ENCODE data around the gene SLC16A7. TPM values are rescaled to one million over a fixed set of nuclear protein-coding genes. Genes with fewer than 3 reads are reported as not detected.

Gene SLC16A7
- polyA plus RNA-seq, 1 of the 3 experiments (the other 2 are of a cell fraction) = not detected

- no peak for DNase-seq
- WGBS (ENCODE audit: low lambda C conversion rate) = 5% methylated on average over 2 of the region's 2 CpGs
- POLR2A ChIA-PET = no interaction called here
- no peak overlapping the region for H2AFZ ChIP-seq (ENCODE audit: low read depth)
- H4K20me1 ChIP-seq (ENCODE audit: insufficient read depth) = no peaks in the 10 kb centered on the region
- H3K9me2 ChIP-seq = no peaks in the 10 kb centered on the region
- H3K9ac ChIP-seq = no peak overlapping the region
- CTCF ChIA-PET = interaction anchor here (1.2 kb wide), 1 partner anchor 116 kb away, joined by 3 read pairs; no protein-coding TSS in a partner anchor
- no peaks in the 10 kb centered on the region for H3K36me3 ChIP-seq (replicated peaks in 1 of 2; ENCODE audit: control insufficient read depth in 1 of 2, insufficient read depth in 2 of 2, low read length in 1 of 2)
- no peak overlapping the region for H3K4me2 ChIP-seq
- no peaks in the 10 kb centered on the region for H3K79me2 ChIP-seq (ENCODE audit: insufficient read depth)
- H3K4me1 ChIP-seq (ENCODE audit: control insufficient read depth in 1 of 2, insufficient read depth in 2 of 2, low read depth in 1 of 2, low read length in 1 of 2) = no peaks in the 10 kb centered on the region
- H3K9me3 ChIP-seq = no peaks in the 10 kb centered on the region
- no peaks in the 10 kb centered on the region for H3K27me3 ChIP-seq (ENCODE audit: insufficient read depth)
- no peak overlapping the region for H3K4me3 ChIP-seq (ENCODE audit: low read depth in 2 of 2, low read length in 1 of 2)
- H3F3A ChIP-seq (replicated peaks; ENCODE audit: insufficient read depth) = no peaks in the 10 kb centered on the region
- no peak for TF ChIP-seq TAF1 (IDR thresholded peaks at IDR 0.05; ENCODE audit: borderline replicate concordance, low read depth, low read length)
- no peak for TF ChIP-seq RXRA (IDR thresholded peaks at IDR 0.05; ENCODE audit: borderline replicate concordance, low read depth)
- no peak for TF ChIP-seq RFX5 (IDR thresholded peaks at IDR 0.05; ENCODE audit: low read length)
- TF ChIP-seq CTCF (IDR thresholded peaks at IDR 0.05) = no peak
- TF ChIP-seq YY1 (IDR thresholded peaks at IDR 0.05; ENCODE audit: low read depth) = no peak
- no peak for TF ChIP-seq JUND (IDR thresholded peaks at IDR 0.05)
- TF ChIP-seq CHD2 (IDR thresholded peaks at IDR 0.05; ENCODE audit: low read length, partially characterized antibody) = no peak
- no peak for TF ChIP-seq FOSL2 (IDR thresholded peaks at IDR 0.05; ENCODE audit: borderline replicate concordance, low read depth)
- TF ChIP-seq PBX3 (IDR thresholded peaks at IDR 0.05) = no peak
- no peak for TF ChIP-seq NRF1 (IDR thresholded peaks at IDR 0.05; ENCODE audit: low read depth, low read length)
- no peak for TF ChIP-seq TCF12 (IDR thresholded peaks at IDR 0.05)
- no peak for TF ChIP-seq EP300 (IDR thresholded peaks at IDR 0.05; ENCODE audit: borderline replicate concordance in 1 of 2, low read depth in 1 of 2, low read length in 1 of 2)
- no peak for TF ChIP-seq ELF1 (IDR thresholded peaks at IDR 0.05)
- TF ChIP-seq MEF2A (IDR thresholded peaks at IDR 0.05; ENCODE audit: borderline replicate concordance, low read depth) = no peak
- no peak for TF ChIP-seq IRF3 (IDR thresholded peaks at IDR 0.05; ENCODE audit: low read depth, low read length)
- no peak for TF ChIP-seq GATA2 (CRISPR knock-in tag; IDR thresholded peaks at IDR 0.05)
- no peak for TF ChIP-seq USF1 (IDR thresholded peaks at IDR 0.05; ENCODE audit: borderline replicate concordance, low read depth)
- no peak for TF ChIP-seq REST (IDR thresholded peaks at IDR 0.05; ENCODE audit: low read depth, low read length)
- TF ChIP-seq MXI1 (IDR thresholded peaks at IDR 0.05; ENCODE audit: low read depth, low read length) = no peak
- TF ChIP-seq POLR2AphosphoS5 (IDR thresholded peaks at IDR 0.05; ENCODE audit: low read depth, low read length) = no peak
- H3K27ac ChIP-seq (ENCODE audit: low read depth in 2 of 2, low read length in 1 of 2) = no peak overlapping the region
These were observed 123.9 kb downstream of the SLC16A7 start for GRCh38 chr12:59719701-59720100.

Data from SK-N-SH (cell line).